ENCODE results near the gene WNT3A. TPM values are rescaled to one million over a fixed set of nuclear protein-coding genes. Genes with fewer than 3 reads are reported as not detected.

WNT3A gene
- total RNA-seq, 1 experiment from 2014 or later: not detected

DNA sequence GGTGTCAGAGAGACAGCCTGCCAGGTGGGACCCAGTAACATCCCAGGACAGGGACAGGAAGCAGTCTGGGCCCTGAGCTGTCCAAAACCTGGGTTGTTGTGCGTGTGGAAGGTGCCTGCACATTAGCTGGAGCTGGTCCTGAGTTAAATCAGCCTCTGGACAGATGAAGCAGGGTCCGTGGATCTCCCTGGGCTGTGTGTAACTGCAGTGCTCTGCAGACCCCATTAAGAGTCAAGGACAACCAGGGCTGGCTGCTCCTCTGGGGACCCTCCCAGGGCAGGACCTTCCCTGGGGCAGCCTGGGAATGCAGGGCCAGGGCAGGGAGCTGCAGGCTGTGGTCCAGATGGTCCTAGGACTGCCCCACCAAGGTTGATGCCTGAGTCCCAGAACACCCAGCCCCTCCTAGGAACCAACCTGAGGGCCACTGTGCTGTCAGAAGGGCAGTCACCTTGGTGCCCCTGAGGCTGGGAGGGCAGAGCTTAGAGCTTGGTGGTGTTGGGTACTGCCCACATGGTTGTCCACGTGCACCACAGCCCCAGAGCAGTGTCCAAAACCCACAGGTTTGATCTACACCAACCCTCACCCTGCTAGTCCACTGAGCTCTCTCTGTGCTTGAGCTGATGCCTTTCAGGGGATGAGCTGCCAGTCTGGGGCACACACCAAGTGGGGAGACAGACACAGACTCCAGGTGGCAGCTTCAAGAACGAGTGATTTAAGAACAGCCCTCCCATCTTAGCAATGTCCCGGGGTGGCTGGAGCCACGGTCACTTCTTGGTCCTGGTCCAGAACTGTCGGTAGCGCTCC lies 99.4 kb downstream of the WNT3A start:
- no peak for TF ChIP-seq EZH2 (IDR thresholded peaks at IDR 0.05; ENCODE audit: borderline replicate concordance, low read depth, low read length, poor library complexity, severe bottlenecking)
- TF ChIP-seq, protein P1, sequence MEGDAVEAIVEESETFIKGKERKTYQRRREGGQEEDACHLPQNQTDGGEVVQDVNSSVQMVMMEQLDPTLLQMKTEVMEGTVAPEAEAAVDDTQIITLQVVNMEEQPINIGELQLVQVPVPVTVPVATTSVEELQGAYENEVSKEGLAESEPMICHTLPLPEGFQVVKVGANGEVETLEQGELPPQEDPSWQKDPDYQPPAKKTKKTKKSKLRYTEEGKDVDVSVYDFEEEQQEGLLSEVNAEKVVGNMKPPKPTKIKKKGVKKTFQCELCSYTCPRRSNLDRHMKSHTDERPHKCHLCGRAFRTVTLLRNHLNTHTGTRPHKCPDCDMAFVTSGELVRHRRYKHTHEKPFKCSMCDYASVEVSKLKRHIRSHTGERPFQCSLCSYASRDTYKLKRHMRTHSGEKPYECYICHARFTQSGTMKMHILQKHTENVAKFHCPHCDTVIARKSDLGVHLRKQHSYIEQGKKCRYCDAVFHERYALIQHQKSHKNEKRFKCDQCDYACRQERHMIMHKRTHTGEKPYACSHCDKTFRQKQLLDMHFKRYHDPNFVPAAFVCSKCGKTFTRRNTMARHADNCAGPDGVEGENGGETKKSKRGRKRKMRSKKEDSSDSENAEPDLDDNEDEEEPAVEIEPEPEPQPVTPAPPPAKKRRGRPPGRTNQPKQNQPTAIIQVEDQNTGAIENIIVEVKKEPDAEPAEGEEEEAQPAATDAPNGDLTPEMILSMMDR (conservative IDR thresholded peaks at IDR 0.05; ENCODE audit: low read depth, low read length): no peak
- intact Hi-C loops (cut with micrococcal nuclease; ENCODE audit: unreplicated experiment): no loop called here
- H3K36me3 ChIP-seq (ENCODE audit: insufficient read depth, low read length, poor library complexity, severe bottlenecking): peaks cover 10% of the 10 kb centered on the region

DNA sequence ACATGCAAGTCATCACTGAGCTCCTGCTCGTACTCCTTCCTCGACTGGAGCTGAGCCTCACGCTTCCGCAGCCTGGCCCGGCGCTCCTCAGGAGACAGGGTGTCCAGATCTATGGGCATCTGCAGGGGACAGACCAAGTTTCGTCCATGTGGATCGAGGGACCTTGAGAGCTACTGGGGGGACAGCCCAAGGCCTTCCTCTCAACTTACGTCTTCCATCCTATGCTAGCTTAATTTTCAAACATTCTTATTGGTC lies 99.9 kb downstream of the WNT3A start:
- TF ChIP-seq EZH2 (IDR thresholded peaks at IDR 0.05; ENCODE audit: borderline replicate concordance, low read depth, low read length, poor library complexity, severe bottlenecking): no peak
- TF ChIP-seq, protein P1 (conservative IDR thresholded peaks at IDR 0.05; ENCODE audit: low read depth, low read length): no peak
- Histone ChIP-seq H3K4me3 (ENCODE audit: low read depth, low read length, poor library complexity, severe bottlenecking) (no peak overlapping the region), H3K9me3 (ENCODE audit: low read depth, low read length, poor library complexity, severe bottlenecking) (no peaks in the 10 kb centered on the region), H3K27ac (ENCODE audit: low read depth, low read length, poor library complexity, severe bottlenecking) (no peak overlapping the region), H3K4me1 (ENCODE audit: insufficient read depth, low read length, poor library complexity, severe bottlenecking) (peaks cover 11% of the 10 kb centered on the region), H3K27me3 (replicated peaks; ENCODE audit: insufficient read depth, low read depth, low read length, poor library complexity) (no peaks in the 10 kb centered on the region), H3K36me3 (ENCODE audit: insufficient read depth, low read length, poor library complexity, severe bottlenecking) (peaks cover 9% of the 10 kb centered on the region)
- POLR2A ChIA-PET (ENCODE audit: low non-redundant PET): no interaction called here
- no TSS peak for BruUV-seq (replicated peaks)
- CTCF ChIA-PET: no interaction called here
- intact Hi-C loops (cut with micrococcal nuclease; ENCODE audit: unreplicated experiment): no loop called here
- DNase-seq (ENCODE audit: low spot score): no peak

More for the DNA sequence above, 99.4 kb downstream of the WNT3A start:
- H3K27me3 ChIP-seq (replicated peaks; ENCODE audit: insufficient read depth, low read depth, low read length, poor library complexity): no peaks in the 10 kb centered on the region
- no peak overlapping the region for H3K4me3 ChIP-seq (ENCODE audit: low read depth, low read length, poor library complexity, severe bottlenecking)
- peaks cover 11% of the 10 kb centered on the region for H3K4me1 ChIP-seq (ENCODE audit: insufficient read depth, low read length, poor library complexity, severe bottlenecking)
- ChIA-PET CTCF (no interaction called here), POLR2A (ENCODE audit: low non-redundant PET) (no interaction called here)
- H3K9me3 ChIP-seq (ENCODE audit: low read depth, low read length, poor library complexity, severe bottlenecking): no peaks in the 10 kb centered on the region
- no peak for DNase-seq (ENCODE audit: low spot score)
- BruUV-seq (replicated peaks): no TSS peak
- no peak overlapping the region for H3K27ac ChIP-seq (ENCODE audit: low read depth, low read length, poor library complexity, severe bottlenecking)

DNA sequence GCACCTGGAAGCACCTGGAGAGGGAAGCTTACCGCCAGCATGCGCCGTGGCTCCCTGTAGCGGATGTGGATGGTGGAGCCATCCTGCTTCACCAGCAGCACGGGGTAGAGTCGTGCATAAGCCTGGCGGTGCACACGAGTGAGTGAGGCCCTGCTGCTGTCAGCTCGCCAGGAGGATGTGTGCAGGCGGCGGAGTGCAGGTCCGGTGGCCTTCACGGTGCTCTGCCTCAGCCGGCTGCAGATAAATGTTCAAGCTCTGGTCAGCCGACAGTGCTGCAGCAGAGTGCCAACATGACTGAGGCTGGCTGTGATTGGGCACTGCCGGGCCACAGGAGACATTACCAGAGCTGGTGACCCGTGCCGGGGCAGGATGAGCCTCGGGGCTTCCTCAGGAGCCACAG lies 100.8 kb downstream of the WNT3A start:
- TF ChIP-seq EZH2 (IDR thresholded peaks at IDR 0.05; ENCODE audit: borderline replicate concordance, low read depth, low read length, poor library complexity, severe bottlenecking): no peak
- ChIA-PET CTCF (no interaction called here), POLR2A (ENCODE audit: low non-redundant PET) (no interaction called here)
- intact Hi-C loops (cut with micrococcal nuclease; ENCODE audit: unreplicated experiment): no loop called here
- H3K4me1 ChIP-seq (ENCODE audit: insufficient read depth, low read length, poor library complexity, severe bottlenecking): peaks cover 11% of the 10 kb centered on the region
- H3K4me3 ChIP-seq (ENCODE audit: low read depth, low read length, poor library complexity, severe bottlenecking): no peak overlapping the region
- no peak for DNase-seq (ENCODE audit: low spot score)
- H3K27ac ChIP-seq (ENCODE audit: low read depth, low read length, poor library complexity, severe bottlenecking): no peak overlapping the region
- H3K9me3 ChIP-seq (ENCODE audit: low read depth, low read length, poor library complexity, severe bottlenecking): no peaks in the 10 kb centered on the region
- BruUV-seq (replicated peaks): no TSS peak
- H3K36me3 ChIP-seq (ENCODE audit: insufficient read depth, low read length, poor library complexity, severe bottlenecking): peaks cover 9% of the 10 kb centered on the region
- no peaks in the 10 kb centered on the region for H3K27me3 ChIP-seq (replicated peaks; ENCODE audit: insufficient read depth, low read depth, low read length, poor library complexity)
